Mesothelial cell of epicardium (in vitro differentiated cells): ENCODE measurements around the gene ALKBH2. TPM values are rescaled to one million over a fixed set of nuclear protein-coding genes. Genes with fewer than 3 reads are reported as not detected.

Experiments used
- DNase-seq, 2 experiments: peaks; one replicate each; pipeline ENCODE4 v3.0.0; 2021; ENCODE audit warnings: low spot score in 2 of 2; ENCODE audit not compliant: unreplicated experiment in 2 of 2
- H3K27ac Mint-ChIP-seq: 2 replicates; pipeline ENCODE4 v1.8.0; 2021; ENCODE audit warnings: mixed read lengths
- H3K27me3 Mint-ChIP-seq: 2 replicates; pipeline ENCODE4 v1.8.0; 2021; ENCODE audit warnings: low read depth, mixed read lengths
- H3K36me3 Mint-ChIP-seq: 2 replicates; pipeline ENCODE4 v1.8.0; 2021; ENCODE audit warnings: mixed read lengths
- H3K4me1 Mint-ChIP-seq: 2 replicates; pipeline ENCODE4 v1.8.0; 2021; ENCODE audit warnings: mixed read lengths
- H3K4me3 Mint-ChIP-seq: 2 replicates; pipeline ENCODE4 v1.8.0; 2021; ENCODE audit warnings: mild to moderate bottlenecking, moderate library complexity, mixed read lengths
- H3K9me3 Mint-ChIP-seq: 2 replicates; pipeline ENCODE4 v1.8.0; 2021; ENCODE audit warnings: mixed read lengths
- total RNA-seq: library from RNA; stranded (reverse); gene quantifications from 3 replicates; pipeline ENCODE4 v1.2.1, GENCODE V29; 2021
- TF ChIP-seq, protein P1 (sequence below): fragments of 200-600 bp; sonication (generic); IDR thresholded peaks from one replicate; pipeline ENCODE4 v1.5.0; 2021; ENCODE audit warnings: antibody characterized with exemption; ENCODE audit not compliant: unreplicated experiment

ALKBH2 gene
- total RNA-seq, 1 donor from 2014 or later = 37.3 TPM

DNA sequence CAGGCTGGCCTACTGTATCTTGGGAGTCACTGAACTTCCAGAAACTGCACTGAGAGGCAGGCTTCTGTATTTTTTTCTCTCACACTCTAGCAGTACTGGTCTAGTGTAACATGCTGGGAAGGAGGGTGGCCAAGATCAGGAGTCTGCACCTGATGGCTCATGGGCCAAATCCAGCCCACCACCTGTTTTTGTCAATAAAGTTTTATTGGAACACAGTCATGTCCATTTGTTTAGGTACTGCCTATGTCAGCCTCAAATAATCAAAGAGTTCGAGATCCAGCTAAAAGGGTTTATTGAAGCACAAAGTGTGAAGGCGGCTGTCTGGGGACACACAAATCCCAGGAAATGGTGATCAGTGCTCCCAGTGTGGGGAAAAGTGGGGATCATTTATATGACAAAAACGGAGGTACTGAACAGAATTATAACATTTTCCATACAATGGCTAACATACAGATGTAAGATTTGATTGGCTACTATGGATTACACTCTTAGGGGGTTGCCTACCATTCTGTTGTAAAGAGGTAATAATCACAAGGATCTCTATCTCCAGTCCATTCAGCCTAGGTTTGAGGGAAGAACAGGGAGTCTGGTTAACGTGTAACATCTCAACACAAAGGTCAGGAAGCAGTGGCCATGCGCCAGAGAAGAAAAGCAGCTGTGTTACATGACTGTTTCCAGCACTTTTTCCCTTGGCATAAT lies 28.0 kb downstream of the ALKBH2 start:
- no peak for DNase-seq
- H3K4me3 Mint-ChIP-seq = no peak overlapping the region
- no peak overlapping the region for H3K27ac Mint-ChIP-seq
- TF ChIP-seq, protein P1, sequence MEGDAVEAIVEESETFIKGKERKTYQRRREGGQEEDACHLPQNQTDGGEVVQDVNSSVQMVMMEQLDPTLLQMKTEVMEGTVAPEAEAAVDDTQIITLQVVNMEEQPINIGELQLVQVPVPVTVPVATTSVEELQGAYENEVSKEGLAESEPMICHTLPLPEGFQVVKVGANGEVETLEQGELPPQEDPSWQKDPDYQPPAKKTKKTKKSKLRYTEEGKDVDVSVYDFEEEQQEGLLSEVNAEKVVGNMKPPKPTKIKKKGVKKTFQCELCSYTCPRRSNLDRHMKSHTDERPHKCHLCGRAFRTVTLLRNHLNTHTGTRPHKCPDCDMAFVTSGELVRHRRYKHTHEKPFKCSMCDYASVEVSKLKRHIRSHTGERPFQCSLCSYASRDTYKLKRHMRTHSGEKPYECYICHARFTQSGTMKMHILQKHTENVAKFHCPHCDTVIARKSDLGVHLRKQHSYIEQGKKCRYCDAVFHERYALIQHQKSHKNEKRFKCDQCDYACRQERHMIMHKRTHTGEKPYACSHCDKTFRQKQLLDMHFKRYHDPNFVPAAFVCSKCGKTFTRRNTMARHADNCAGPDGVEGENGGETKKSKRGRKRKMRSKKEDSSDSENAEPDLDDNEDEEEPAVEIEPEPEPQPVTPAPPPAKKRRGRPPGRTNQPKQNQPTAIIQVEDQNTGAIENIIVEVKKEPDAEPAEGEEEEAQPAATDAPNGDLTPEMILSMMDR = no peak
- H3K27me3 Mint-ChIP-seq = no peaks in the 10 kb centered on the region
- peaks cover 5% of the 10 kb centered on the region for H3K9me3 Mint-ChIP-seq
- H3K36me3 Mint-ChIP-seq = peaks cover 41% of the 10 kb centered on the region
- H3K4me1 Mint-ChIP-seq = no peaks in the 10 kb centered on the region

DNA sequence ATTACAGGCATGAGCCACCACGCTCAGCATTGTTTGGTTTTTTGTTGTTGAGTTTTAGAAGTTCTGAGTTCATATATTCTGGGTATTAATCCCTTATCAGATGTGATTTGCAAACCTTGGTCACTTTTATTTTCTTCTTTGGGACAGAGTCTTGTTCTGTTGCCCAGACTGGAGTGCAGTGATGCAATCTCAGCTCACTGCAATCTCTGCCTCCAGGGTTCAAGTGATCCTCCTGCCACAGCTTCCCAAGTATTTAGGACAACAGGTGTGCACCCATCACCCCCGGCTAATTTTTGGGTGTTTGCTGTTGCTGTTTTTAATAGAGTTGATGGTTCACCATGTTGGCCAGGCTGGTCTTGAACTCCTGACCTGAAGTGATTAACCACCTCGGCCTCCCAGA lies 29.1 kb downstream of the ALKBH2 start:
- Mint-ChIP-seq H3K36me3 (peaks cover 41% of the 10 kb centered on the region), H3K9me3 (peaks cover 5% of the 10 kb centered on the region), H3K27ac (no peak overlapping the region), H3K4me3 (no peak overlapping the region), H3K4me1 (no peaks in the 10 kb centered on the region), H3K27me3 (no peaks in the 10 kb centered on the region)
- no peak for DNase-seq
- TF ChIP-seq, protein P1 = no peak

DNA sequence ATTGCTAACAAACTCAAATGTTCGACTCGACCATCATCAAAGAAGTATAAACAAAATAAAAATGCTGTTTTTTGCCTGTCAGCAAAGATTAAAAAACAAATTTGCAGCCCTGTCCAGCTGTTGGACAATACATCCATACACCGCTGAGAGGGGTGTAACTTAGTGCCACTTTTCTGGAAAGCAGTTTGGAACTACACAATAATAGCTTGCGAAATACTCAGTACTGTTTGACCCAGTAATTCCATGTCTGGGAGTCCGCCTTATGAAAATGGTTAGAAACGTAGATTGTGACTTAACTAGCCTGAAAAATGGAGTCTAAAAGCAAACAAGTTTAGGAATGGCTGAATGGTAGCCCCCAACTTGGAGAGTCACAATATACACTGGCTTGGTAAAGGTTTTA lies 34.5 kb downstream of the ALKBH2 start:
- H3K4me1 Mint-ChIP-seq = peaks cover 3% of the 10 kb centered on the region
- H3K9me3 Mint-ChIP-seq = peaks cover 5% of the 10 kb centered on the region
- H3K4me3 Mint-ChIP-seq = no peak overlapping the region
- H3K27me3 Mint-ChIP-seq = no peaks in the 10 kb centered on the region
- TF ChIP-seq, protein P1 = no peak
- no peak for DNase-seq
- peaks cover 33% of the 10 kb centered on the region for H3K36me3 Mint-ChIP-seq
- no peak overlapping the region for H3K27ac Mint-ChIP-seq

DNA sequence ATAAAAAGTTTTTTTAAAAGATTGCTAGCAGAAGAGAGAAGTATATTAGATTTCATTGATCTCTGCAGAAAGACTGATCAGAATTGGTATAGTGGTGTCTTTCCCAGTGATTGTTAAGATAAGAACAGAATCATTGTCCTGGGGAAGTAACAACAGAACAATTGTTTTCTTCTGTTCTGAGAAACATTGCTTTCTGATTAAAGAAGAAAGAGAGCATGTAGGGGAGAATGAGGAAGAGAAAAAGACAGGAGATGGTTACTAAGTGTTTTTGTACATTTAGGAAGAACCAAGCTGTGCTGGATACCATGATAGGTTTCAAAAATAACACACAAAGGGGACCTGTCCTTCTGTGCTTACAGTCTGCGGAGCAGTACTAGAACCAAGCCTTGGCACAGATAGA lies 35.9 kb downstream of the ALKBH2 start:
- no peaks in the 10 kb centered on the region for H3K9me3 Mint-ChIP-seq
- peaks cover 20% of the 10 kb centered on the region for H3K36me3 Mint-ChIP-seq
- no peaks in the 10 kb centered on the region for H3K27me3 Mint-ChIP-seq
- H3K27ac Mint-ChIP-seq = no peak overlapping the region
- no peak for DNase-seq
- peaks cover 11% of the 10 kb centered on the region for H3K4me1 Mint-ChIP-seq
- H3K4me3 Mint-ChIP-seq = no peak overlapping the region
- TF ChIP-seq, protein P1 = no peak

DNA sequence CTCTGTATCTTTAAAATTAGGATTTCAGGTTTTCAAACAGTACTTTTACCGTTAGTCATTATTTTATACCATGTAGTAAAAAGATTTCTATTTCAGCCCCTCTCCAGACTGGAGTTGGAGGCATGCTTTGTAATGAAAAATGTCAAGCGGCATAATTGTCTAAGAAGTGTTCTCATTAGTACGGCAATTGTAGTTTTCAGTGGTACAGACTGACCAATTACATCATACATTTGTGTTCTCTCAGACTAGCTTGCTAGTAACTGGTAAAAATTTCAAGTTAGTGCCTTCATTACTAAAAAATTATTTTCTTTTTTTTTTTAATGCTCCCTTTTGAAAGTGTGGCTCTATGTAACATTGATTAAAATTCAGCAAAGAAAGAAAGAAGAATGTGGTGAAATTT lies 36.4 kb downstream of the ALKBH2 start:
- Mint-ChIP-seq H3K4me3 (no peak overlapping the region), H3K27ac (no peak overlapping the region), H3K9me3 (no peaks in the 10 kb centered on the region), H3K27me3 (no peaks in the 10 kb centered on the region), H3K36me3 (peaks cover 18% of the 10 kb centered on the region), H3K4me1 (peaks cover 14% of the 10 kb centered on the region)
- DNase-seq = no peak
- TF ChIP-seq, protein P1 = no peak
